ENCODE data around the gene SANBR. TPM values are rescaled to one million over a fixed set of nuclear protein-coding genes. Genes with fewer than 3 reads are reported as not detected.
A peak's percentile ranks its signal among the peaks of the same experiment; 100 is the strongest.

SANBR gene
- total RNA-seq, 1 experiment from 2014 or later, result 10.1 TPM

- Mint-ChIP-seq H3K9me3 (no peaks in the 10 kb centered on the region), H3K27me3 (ENCODE audit: low read depth) (no peaks in the 10 kb centered on the region), H3K4me1 (no peaks in the 10 kb centered on the region), H3K36me3 (ENCODE audit: insufficient read depth in 1 of 3, low read depth in 3 of 3) (peaks cover 2 to 23% (median 21%) of the 10 kb centered on the region in 3 experiments; a peak in 5 of 7 replicates), H3K27ac (no peak overlapping the region), H3K4me3 (no peak overlapping the region)
- H4K20me1 ChIP-seq (ENCODE audit: control insufficient read depth, insufficient read depth, insufficient read length), result no peaks in the 10 kb centered on the region
- H3T11ph ChIP-seq (ENCODE audit: low read length), result no peak overlapping the region
- H4K8ac ChIP-seq (replicated peaks; ENCODE audit: insufficient read length, low read depth, low read length), result no peak overlapping the region
- no peaks in the 10 kb centered on the region for H3K23me2 ChIP-seq (ENCODE audit: insufficient read length, low read depth, low read length, poor library complexity, severe bottlenecking)
- no peak overlapping the region for H3K23ac ChIP-seq (ENCODE audit: insufficient read length, low read depth, low read length)
- H3K27me3 ChIP-seq (ENCODE audit: insufficient read depth, low read length), result no peaks in the 10 kb centered on the region
- H3K9ac ChIP-seq (ENCODE audit: extremely low read depth, insufficient read length, low read length), result no peak overlapping the region
- no peak overlapping the region for H3K4me2 ChIP-seq (ENCODE audit: insufficient read depth, insufficient read length, low read length)
- no peak for DNase-seq
- no peak overlapping the region for H3K56ac ChIP-seq (ENCODE audit: insufficient read length, low read depth, low read length)
- no peak overlapping the region for H3K14ac ChIP-seq (ENCODE audit: insufficient read depth, low read length)
- H3K4me1 ChIP-seq (ENCODE audit: insufficient read depth, low read length), result no peaks in the 10 kb centered on the region
- no peak overlapping the region for H3K18ac ChIP-seq (ENCODE audit: insufficient read length, low read depth, low read length)
- no peak overlapping the region for H2BK5ac ChIP-seq (ENCODE audit: insufficient read length, low read length)
- no peak overlapping the region for H2AK5ac ChIP-seq (ENCODE audit: insufficient read length, low read length)
- H3K27ac ChIP-seq (ENCODE audit: insufficient read length, low read depth, low read length), result no peak overlapping the region
- H4K91ac ChIP-seq (ENCODE audit: insufficient read length, low read depth, low read length), result no peak overlapping the region
- H3K79me2 ChIP-seq (ENCODE audit: insufficient read depth, low read length), result no peaks in the 10 kb centered on the region
- H3K79me1 ChIP-seq (ENCODE audit: insufficient read depth, low read depth, low read length, poor library complexity, severe bottlenecking), result no peaks in the 10 kb centered on the region
- H2BK120ac ChIP-seq (ENCODE audit: low read depth, low read length, poor library complexity, severe bottlenecking), result no peak overlapping the region
- no peak overlapping the region for H2BK15ac ChIP-seq (ENCODE audit: low read depth, low read length)
- H3K9me3 ChIP-seq (ENCODE audit: control insufficient read depth, low read depth, low read length), result no peaks in the 10 kb centered on the region
- H3K4ac ChIP-seq (ENCODE audit: low read depth, low read length), result no peak overlapping the region
- no peak overlapping the region for H2AFZ ChIP-seq (ENCODE audit: low read length)
- no peak overlapping the region for H4K5ac ChIP-seq (ENCODE audit: insufficient read length, low read depth, low read length)
- TF ChIP-seq CTCF (conservative IDR thresholded peaks at IDR 0.05), result 0 out of 3 replicates have a peak, but pooled peaks have one; percentile 17
- H2BK12ac ChIP-seq (ENCODE audit: insufficient read length, low read depth, low read length), result no peak overlapping the region
- no peak overlapping the region for H2BK20ac ChIP-seq (ENCODE audit: low read depth, low read length, poor library complexity, severe bottlenecking)
Measured at GRCh38 chr2:61057562-61057961, 8.1 kb upstream of the SANBR start.

All from H9 (cell line).